ENCODE results near the gene RAB5IF.
"Not testable (repeated sequence)": the region's sequence is repeated elsewhere in the genome, so short reads cannot be mapped to it uniquely, and the experiment has no call there.

RAB5IF gene

DNA sequence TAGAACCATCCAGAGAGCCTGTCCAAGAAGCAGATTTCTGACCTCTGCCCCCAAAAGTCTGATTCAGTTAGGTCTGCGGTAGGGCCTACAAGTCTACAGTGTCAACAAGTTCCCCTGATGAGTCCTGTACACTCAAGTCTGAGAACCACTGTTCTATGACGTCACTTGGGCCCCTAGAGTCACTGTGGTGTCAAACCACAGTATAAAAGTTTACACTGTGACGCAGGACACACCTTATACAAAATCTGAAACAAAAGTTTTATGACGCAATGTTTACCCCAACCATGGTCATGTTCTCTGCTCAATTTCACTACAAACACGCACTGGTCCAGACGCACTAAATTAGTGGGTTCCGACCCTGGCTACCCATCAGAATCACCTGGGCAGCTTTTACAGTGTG lies 22.5 kb downstream of the RAB5IF start:
- in situ Hi-C loops (cut with MboI; ENCODE audit: low sequenced_read_pairs): no loop called here

DNA sequence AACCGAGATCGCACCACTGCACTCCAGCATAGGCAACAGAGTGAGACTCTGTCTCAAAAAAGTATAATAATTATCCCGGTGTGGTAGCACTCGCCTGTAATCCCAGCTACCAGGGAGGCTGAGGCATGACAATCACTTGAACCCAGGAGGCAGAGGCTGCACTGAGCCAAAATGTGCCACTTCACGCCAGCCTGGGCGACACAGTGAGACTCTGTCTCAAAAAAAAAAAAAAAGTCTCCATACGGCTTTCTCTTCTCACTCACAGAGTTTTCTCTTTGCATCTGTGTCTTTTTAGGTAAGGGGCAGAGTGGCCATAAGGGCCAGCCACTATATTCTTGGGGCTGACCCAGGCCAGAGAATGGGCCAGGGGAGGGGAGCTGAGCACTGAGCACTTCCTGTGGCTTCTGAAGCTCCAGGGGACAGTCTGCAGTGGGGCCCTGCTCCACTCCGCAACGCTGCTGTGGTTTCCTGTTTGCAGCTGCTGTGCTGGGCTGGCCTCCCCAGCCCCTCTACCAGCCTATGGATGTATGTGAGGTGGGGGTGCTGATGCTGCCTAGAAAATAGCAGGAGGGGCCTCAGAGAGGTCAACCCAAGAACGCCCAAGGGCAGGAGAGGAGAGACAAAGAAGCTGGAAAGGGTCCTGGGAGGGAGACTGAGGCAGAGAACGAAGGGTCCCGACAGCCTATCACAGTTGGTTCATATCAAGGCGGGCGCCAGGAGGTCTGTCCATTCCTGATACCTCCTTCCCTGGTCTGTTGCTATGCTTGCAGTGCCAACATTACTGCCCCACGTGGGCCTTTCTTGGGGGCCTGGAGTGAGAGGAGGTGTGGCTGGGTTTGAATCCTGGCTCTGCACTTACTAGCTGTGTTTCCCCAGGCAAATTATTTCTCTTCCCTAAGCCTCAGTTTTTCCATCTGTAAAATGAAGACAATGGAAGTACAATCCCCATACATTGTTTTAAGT lies 24.4 kb downstream of the RAB5IF start:
- in situ Hi-C loops (cut with MboI; ENCODE audit: low sequenced_read_pairs): no loop called here

DNA sequence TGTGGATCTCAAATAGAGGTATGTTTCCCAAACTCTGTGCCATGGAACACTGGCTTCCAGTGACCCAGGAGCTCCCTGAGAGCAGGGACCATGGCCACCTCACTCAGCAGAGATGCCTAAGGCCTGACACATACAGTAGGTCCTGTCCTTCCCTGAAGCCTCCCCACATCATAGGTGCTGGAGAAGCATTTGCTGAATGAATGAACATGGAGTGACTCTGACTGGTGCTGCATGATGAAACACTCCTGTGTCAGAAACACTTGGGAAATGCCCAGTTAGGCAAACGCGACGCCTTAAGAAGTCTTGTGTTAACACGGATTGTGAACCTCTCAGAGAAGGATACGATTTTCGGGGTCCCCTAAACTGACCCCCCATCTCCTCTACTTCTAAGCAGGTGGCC lies 26.1 kb downstream of the RAB5IF start:
- in situ Hi-C loops (cut with MboI; ENCODE audit: low sequenced_read_pairs): no loop called here

DNA sequence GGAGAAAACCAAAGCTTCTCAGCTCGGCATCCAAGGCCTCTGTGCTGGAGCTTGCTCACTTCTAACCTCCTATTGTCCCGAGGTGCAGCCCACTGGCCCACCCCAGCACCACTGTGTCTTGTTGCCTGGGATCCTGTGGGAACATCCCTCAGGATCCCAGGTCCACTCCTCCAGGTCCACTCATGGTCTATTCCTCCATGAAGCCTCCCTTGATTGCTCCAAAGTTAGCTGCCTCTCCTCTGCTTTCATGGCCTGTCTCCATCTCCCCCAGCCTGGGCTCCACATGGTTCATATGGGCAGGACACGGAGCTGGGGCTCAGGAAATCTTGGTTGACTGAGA lies 26.5 kb downstream of the RAB5IF start:
- in situ Hi-C loops (cut with MboI; ENCODE audit: low sequenced_read_pairs): no loop called here

DNA sequence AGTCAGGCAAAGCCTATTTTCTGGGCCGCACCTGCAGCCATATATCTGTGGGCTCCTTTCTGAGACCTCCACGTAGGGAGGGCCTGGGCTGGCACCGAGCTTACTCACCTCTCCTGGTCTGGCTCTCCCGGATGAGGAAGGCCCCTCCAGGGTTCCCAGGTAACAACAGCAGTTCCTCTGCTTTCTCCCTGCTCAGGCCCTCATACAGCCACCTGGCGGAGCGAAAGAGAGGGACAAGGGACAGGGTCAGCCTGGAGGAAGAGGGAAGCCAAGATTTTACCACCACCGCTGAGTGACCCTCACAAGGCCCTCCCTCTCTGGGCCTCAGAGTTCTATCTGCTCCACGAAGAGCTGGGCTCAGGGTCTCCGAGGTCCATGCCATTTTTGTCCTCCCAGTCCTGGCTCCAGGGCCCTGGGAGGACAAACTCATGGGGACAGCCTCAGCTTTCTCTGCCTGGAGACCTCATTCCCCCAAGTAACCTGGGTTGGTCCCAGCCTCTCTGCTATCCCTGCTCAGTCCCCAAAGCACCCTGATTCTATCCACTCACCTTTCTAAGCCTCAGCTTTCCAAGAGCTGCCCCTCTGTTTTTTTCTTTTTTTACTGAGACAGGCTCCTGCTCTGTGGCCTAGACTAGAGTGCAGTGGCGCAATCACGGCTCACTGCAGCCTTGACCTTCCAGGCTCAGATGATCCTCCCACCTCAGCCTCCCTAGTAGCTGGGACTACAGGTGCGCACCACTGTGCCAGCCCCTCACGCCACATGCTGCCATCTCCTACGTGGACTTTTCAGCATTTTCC lies 27.1 kb downstream of the RAB5IF start:
- in situ Hi-C loops (cut with MboI; ENCODE audit: low sequenced_read_pairs): no loop called here

DNA sequence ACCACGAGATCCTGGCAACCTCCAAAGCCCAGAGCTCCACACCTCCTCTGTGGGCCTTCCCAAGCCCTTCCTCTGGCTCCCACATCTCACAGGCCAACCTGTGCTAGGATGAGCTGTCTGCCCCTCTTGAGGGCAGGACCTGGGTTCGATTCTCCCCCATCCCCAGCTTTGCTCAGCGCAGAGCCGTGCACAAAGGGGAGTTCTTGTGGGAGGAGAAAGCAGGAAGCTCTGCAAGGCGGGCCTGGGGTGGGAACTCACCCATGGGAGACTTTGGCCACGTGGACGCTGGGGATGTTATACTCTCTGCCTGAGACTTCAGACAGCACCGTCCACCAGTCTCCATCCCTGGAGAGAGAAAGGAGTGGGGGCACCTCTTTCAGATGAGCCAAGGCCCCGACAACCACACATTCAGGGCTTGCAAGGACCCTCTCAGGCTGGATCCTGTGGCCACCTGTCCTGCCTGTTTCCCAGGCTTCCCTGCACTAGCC lies 27.8 kb downstream of the RAB5IF start:
- in situ Hi-C loops (cut with MboI; ENCODE audit: low sequenced_read_pairs): no loop called here

DNA sequence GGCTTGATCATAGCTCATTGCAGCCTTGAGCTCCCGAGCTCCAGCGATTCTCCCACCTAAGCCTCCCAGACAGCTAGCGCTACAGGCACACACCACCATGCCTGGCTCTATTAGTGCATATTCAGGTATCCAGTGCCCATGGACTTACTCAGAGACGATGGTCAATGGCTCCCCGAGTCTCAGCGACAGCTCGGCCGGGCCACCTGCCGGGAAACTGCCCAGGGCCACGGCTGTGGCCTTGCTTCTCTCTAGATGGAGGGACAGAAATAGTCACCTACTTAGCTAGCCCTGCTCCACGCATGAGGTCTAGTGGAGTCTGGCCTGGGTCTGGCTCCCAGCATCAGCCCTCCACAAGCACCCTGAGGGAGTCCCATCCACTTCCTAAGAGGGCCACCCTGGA lies 28.8 kb downstream of the RAB5IF start:
- in situ Hi-C loops (cut with MboI; ENCODE audit: low sequenced_read_pairs): no loop called here

DNA sequence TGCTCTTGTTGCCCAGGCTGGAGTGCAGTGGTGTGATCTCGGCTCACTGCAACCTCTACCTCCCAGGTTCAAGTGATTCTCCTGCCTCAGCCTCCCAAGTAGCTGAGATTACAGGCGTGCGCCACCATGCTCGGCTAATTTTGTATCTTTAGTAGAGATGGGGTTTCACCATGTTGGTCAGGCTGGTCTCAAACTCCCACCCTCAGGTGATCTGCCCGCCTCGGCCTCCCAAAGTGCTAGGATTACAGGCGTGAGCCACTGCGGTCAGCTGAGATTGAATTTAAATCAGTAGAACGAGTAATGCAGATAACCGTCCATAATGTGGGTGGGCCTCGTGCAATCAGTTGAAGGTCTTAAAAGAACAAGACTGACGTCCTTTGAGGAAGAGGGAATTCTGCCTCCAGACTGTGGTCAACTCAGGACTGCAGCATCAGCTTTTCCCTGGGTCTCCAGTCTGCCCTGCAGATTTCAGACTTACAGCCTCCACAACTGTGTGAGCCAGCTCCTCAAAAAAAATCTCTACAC lies 33.4 kb downstream of the RAB5IF start:
- in situ Hi-C loops (cut with MboI; ENCODE audit: low sequenced_read_pairs): not testable (repeated sequence)

DNA sequence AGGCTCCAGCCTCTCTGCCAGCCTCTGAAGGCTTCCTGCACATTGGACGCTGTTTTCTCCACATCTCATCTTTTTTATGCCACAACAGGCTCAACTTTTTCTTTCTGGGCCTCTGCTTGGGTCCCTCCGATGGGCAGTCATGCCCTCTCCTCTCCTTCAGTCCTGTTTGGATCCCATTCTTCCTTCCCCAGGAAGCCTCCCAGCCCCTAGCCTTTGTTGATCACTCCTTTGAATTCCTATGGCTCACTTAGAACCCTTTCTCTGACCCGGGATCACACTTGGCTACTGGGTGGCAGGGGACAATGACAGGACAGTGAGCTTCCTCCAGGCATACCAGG lies 35.9 kb downstream of the RAB5IF start:
- in situ Hi-C loops (cut with MboI; ENCODE audit: low sequenced_read_pairs): no loop called here

DNA sequence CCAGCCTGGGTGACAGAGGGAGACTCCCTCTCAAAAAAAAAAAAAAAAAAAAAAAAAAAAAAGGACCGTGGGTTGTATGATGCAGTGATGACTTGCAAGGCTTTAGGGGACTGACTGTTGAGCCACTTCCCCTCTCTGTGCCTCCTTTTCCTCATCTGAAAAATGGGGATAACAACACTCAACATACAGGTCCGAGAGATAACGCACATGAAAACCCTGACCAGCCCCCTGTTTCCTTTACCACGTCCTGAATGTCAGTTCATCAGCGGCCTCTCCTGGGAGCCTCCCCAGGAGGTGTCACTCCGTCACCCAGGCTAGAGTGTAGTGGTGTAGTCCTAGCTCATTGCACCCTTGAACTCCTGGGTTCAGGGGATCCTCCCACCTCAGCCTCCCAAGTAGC lies 36.6 kb downstream of the RAB5IF start:
- in situ Hi-C loops (cut with MboI; ENCODE audit: low sequenced_read_pairs): no loop called here

DNA sequence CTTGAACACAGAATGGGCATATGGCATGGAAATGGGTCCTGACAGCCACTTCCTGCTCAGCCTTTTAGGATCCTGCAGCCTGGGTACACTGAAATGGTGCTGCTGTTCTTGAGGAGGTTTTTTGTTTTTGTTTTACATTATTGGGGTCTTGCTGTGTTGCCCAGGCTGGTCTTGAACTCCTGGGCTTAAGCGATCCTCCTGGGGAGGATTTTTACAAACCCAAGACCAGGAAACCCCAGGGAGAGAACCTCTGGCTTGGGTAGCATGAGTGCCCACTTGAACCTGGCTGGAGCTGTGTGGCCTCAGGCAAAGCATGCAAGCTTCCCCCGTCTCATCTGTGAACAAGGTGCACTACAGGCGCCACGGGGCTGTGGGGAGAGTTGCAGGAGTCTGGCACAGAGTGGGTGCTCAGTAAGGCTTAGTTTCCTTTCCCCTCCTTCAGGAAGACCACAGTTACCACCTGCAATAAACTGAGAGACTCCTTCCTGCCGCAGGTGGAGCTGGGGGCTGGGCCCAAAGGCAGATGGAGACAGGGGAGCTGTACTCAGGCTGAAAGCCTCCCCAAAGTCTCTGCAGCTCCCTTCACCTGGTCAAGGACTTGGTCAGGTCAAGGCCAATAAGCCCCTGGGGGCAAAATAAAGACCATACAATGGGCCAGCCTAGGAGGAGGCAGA lies 38.6 kb downstream of the RAB5IF start:
- in situ Hi-C loops (cut with MboI; ENCODE audit: low sequenced_read_pairs): no loop called here

DNA sequence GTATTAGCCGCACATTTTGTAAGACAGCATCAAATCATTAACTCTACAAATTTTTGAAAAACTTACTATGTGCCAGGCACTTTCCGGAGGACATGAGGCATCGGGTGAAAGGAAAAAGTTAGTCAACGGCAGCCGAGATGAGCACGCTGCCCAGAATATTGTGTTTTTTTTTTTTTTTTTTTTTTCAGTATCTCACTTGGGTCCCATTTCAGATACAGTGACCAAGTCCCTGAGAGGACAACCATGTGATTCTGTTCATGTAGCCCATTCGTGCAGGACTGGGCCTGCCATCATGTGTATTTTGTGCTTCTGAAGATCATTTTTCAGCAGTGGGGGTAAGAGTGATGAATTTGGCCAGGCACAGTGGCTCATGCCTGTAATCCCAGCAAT lies 39.1 kb downstream of the RAB5IF start:
- in situ Hi-C loops (cut with MboI; ENCODE audit: low sequenced_read_pairs): no loop called here

DNA sequence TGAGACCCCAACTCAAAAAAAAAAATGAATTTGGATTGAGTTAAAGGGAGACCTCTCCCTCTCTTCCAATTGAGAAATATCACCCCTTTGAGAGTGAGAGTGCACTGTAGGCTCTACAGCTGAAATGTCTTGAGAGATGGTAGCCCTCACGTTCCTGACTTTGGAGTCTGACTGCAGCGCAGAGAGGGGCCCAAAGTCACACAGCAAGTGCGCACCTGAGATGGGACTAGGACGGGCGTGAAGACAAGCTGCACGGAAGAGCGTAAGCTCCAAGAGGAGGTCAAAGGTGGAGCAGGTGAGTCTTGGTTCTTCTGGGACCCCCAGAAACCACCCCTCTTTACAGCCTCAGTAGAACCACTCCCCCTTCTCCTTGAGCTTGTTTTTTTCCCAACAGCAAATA lies 39.8 kb downstream of the RAB5IF start:
- in situ Hi-C loops (cut with MboI; ENCODE audit: low sequenced_read_pairs): no loop called here

DNA sequence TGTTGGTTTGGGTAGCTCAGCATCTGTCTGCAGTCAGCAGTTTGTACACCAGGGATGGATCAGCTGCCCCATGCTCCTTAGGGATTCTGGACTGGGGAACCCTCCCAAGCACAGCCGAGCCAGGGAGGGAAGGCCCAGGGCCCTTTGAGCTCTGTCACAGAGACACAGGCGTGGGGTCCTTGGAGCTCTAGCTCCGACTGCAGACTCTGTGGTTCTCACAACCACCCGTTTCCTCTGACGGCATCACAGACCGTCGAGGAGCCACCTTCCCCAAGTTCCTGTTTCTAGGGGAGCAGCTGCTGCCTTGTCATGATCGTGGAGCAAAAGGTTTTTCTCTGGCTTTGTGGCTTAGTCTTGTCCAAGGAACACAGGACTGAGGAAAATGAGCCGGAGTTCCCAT lies 40.4 kb downstream of the RAB5IF start, which contains the start of gene SLA2:
Gene SLA2 (minus strand): TSS at position 199 of the 400 bp plus-strand sequence. CDS start 4,861 bp downstream, outside the sequence.
- in situ Hi-C loops (cut with MboI; ENCODE audit: low sequenced_read_pairs): no loop called here

DNA sequence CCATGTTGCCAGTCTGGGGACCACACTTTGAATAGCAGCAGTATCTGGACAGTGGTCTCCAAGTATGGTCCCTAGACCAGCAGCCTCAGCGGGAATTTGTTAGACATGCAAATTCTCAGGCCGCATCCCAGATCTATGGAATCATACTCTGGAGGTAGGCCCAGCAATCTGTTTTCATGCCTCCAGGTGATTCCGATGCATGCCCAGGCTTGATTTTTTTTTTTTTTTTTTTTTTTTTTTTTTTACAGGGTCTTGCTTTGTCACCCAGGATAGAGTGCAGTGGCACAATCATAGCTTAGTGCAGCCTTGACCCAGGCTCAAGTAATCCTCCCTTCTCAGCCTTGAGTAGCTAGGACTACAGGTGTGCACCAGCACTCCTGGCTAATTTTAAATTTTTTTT lies 41.1 kb downstream of the RAB5IF start:
- in situ Hi-C loops (cut with MboI; ENCODE audit: low sequenced_read_pairs): no loop called here

DNA sequence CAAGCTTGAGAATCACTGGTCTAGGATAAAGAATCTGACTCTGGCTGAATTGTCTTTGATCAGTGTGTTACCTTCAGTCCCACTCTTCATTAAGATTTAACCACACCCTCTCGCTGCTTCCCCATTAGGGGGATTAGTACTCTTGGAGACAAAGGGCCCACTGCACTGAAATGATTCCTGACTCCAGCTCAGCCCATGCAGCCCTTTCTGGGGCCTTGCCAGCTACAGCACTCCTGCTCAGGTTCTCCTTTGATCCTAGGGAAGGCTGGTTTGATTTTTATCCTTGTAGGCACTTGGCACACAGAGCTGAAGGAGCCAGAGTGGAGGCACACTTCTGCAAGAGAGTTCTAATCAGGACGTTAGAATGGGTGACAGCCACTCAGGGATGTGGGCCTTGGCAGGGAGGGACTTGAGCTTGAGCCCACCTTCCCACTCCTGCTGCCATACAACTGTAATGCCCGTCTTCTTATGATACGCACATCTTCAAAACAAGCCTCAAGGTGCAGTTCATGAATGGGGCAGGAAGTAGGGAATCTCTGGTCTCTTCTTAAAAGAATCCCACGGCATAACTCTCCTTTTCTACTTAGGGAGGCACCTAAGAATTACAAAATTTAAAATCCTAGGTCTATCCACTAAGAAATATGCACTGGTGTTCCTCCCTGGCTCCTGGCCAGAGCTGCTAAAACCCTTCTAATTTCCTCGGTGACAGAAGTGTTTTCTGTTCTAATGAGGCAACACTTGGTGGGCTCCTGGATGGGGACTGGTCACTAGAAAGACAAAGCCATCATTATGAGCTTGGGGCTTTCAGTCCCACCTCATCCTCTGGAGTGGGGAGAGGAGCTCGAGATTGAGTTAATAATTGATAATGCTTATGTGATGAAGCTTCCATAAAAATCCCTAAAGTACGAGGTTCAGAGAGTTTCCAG lies 41.9 kb downstream of the RAB5IF start:
- in situ Hi-C loops (cut with MboI; ENCODE audit: low sequenced_read_pairs): no loop called here

DNA sequence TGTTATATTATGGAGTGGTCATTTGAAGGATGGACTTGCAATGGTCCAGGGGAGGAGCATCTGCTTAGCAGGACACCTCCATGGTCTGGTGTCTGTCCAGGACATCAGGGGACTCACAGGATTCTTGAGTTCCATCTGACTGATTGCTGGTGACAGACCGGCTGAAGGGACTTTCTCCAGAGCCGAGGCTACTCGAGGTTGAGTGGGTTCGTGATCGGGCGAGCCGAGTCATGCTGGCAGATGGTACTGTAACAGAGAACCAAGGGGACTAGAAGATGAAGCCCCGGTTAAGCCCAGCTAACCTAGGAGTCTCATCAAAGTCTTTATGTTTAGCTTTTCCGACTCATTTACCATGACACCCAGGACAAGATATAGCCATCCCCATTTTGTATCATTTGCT lies 47.9 kb downstream of the RAB5IF start:
- in situ Hi-C loops (cut with MboI; ENCODE audit: low sequenced_read_pairs): no loop called here

DNA sequence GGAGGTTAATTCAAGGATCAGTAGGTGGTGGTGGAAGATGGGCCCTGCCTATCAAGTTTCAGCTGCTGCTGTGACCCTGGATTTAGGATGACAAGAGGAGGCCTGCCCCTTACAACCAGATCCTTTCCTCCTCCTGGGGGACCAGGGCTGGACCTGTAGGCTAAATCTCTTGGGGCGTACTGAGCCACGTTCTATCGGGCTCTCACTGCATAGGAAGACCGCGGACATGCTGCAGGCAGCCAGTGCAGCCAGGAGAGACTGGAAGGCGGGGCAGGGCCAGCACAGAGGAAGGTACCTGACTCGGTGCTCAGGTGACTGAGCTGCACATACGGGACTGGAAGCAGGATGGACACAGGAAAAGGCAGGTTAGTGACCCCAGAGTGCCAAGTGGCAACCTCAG lies 48.9 kb downstream of the RAB5IF start:
- in situ Hi-C loops (cut with MboI; ENCODE audit: low sequenced_read_pairs): no loop called here

DNA sequence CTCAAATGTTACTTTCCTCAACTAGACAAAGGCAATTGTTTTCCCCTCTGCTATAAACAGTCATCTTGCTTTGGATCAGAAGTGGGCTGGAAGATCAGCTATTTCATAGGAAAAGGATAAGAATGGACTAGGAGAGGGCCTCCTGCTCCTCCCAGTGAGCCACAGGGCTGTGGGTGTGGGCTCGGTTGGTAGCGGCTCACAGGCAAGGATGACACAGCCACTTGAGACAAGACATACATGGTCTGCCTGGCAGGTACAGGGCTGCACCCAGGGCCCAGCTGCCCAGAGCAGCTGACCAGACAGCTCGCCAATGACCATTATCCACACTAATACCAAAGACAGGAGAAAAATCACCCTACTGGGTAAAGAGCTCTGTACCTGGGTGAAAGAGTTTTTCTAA lies 49.4 kb downstream of the RAB5IF start:
- in situ Hi-C loops (cut with MboI; ENCODE audit: low sequenced_read_pairs): no loop called here

DNA sequence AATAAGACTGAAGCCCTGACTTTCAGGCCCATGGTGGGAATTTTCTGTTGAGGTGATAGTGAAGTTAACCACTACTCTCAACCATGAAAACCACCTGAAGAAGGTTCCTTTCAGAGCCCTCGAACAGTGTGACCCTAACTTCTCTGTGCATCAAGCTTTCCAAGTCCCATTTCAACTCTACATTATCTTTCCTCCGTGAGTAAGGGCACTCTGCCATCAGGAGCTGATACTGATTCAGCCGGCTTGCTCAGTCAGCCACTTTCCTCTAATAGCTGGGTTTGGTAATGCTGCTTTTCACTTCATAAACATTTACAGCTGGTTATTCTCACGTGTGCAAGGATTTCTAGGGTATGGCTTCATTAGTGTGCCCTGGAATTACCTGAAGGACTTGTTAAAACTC lies 51.2 kb downstream of the RAB5IF start:
- in situ Hi-C loops (cut with MboI; ENCODE audit: low sequenced_read_pairs): no loop called here
